Measurements from ENCODE around the gene TBC1D24.
"Not testable (repeated sequence)": the region's sequence is repeated elsewhere in the genome, so short reads cannot be mapped to it uniquely, and the experiment has no call there.

TBC1D24 gene

GRCh38 chr16:2439598-2439997 is 35.3 kb upstream of the TBC1D24 start:
- no peak overlapping the region for H3K27ac ChIP-seq
- no peak for TF ChIP-seq CTCF (conservative IDR thresholded peaks at IDR 0.05)

- not testable (repeated sequence) for H3K27ac ChIP-seq
These were observed 33.7 kb upstream of the TBC1D24 start for GRCh38 chr16:2441143-2441804.

- no peak for TF ChIP-seq CTCF (conservative IDR thresholded peaks at IDR 0.05)
- H3K27ac ChIP-seq: no peak overlapping the region
These were observed 31.4 kb upstream of the TBC1D24 start for GRCh38 chr16:2443555-2443954.

- no peak for TF ChIP-seq CTCF (conservative IDR thresholded peaks at IDR 0.05)
These were observed 26.9 kb upstream of the TBC1D24 start for GRCh38 chr16:2447920-2448583.

GRCh38 chr16:2449118-2449517 is 25.8 kb upstream of the TBC1D24 start:
- H3K27ac ChIP-seq: no peak overlapping the region
- no peak for TF ChIP-seq CTCF (conservative IDR thresholded peaks at IDR 0.05)

More at GRCh38 chr16:2447920-2448583, 26.9 kb upstream of the TBC1D24 start:
- H3K27ac ChIP-seq: no peak overlapping the region

GRCh38 chr16:2450535-2450934 is 24.4 kb upstream of the TBC1D24 start:
- TF ChIP-seq CTCF (conservative IDR thresholded peaks at IDR 0.05): no peak

GRCh38 chr16:2450975-2451381 is 23.9 kb upstream of the TBC1D24 start:
- H3K27ac ChIP-seq: no peak overlapping the region
- TF ChIP-seq CTCF (conservative IDR thresholded peaks at IDR 0.05): no peak

More at GRCh38 chr16:2450535-2450934, 24.4 kb upstream of the TBC1D24 start:
- no peak overlapping the region for H3K27ac ChIP-seq

GRCh38 chr16:2451851-2452320 is 23.0 kb upstream of the TBC1D24 start:
- no peak for TF ChIP-seq CTCF (conservative IDR thresholded peaks at IDR 0.05)
- no peak overlapping the region for H3K27ac ChIP-seq
